ENCODE data around the gene CAPN13. TPM values are rescaled to one million over a fixed set of nuclear protein-coding genes. Genes with fewer than 3 reads are reported as not detected.

Gene CAPN13
- total RNA-seq, 1 experiment from 2014 or later, result not detected

DNA sequence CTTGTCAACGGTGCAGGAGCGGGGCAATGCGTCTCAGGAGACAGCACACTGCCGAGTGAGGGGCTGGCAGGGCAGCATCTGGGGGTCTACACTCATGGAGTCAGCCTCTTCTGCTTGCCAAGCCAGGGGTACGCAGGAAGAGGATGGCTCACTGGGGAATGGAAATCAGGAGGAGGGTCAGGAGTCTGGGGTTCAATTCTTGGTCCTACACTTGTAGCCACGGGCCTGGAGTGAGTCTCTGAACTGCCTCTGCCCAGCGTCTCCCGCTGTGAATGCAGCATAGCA, 70.0 kb downstream of the CAPN13 start:
- H3K27ac ChIP-seq (ENCODE audit: low read length), result no peak overlapping the region
- H3K9me3 ChIP-seq (ENCODE audit: low read length), result no peaks in the 10 kb centered on the region
- H4K20me1 ChIP-seq (ENCODE audit: insufficient read depth, low read depth, low read length), result no peaks in the 10 kb centered on the region
- H3K4me1 ChIP-seq (ENCODE audit: low read length), result no peaks in the 10 kb centered on the region
- DNase-seq, result no peak
- no peak overlapping the region for H3K9ac ChIP-seq (ENCODE audit: low read length)
- H3K36me3 ChIP-seq (ENCODE audit: insufficient read depth, low read length), result no peaks in the 10 kb centered on the region
- no peak overlapping the region for H3K4me2 ChIP-seq (ENCODE audit: low read depth, low read length, poor library complexity, severe bottlenecking)
- no peaks in the 10 kb centered on the region for H3K27me3 ChIP-seq (ENCODE audit: low read length)
- H3K4me3 ChIP-seq (ENCODE audit: low read length), result no peak overlapping the region
- no peaks in the 10 kb centered on the region for H3K79me2 ChIP-seq (ENCODE audit: low read length)
- no peak overlapping the region for H2AFZ ChIP-seq (ENCODE audit: low read length)
- no peaks in the 10 kb centered on the region for H3K9me2 ChIP-seq (replicated peaks; ENCODE audit: insufficient read depth, low read length)

GRCh38 chr2:30736461-30737325, 70.6 kb downstream of the CAPN13 start:
- no peaks in the 10 kb centered on the region for H3K4me1 ChIP-seq (ENCODE audit: low read length)
- no peak for DNase-seq
- H3K9ac ChIP-seq (ENCODE audit: low read length), result no peak overlapping the region
- no peaks in the 10 kb centered on the region for H3K36me3 ChIP-seq (ENCODE audit: insufficient read depth, low read length)
- H3K27me3 ChIP-seq (ENCODE audit: low read length), result no peaks in the 10 kb centered on the region
- H3K79me2 ChIP-seq (ENCODE audit: low read length), result no peaks in the 10 kb centered on the region
- H4K20me1 ChIP-seq (ENCODE audit: insufficient read depth, low read depth, low read length), result no peaks in the 10 kb centered on the region
- no peak overlapping the region for H3K27ac ChIP-seq (ENCODE audit: low read length)
- no peak overlapping the region for H2AFZ ChIP-seq (ENCODE audit: low read length)
- no peaks in the 10 kb centered on the region for H3K9me2 ChIP-seq (replicated peaks; ENCODE audit: insufficient read depth, low read length)
- no peaks in the 10 kb centered on the region for H3K9me3 ChIP-seq (ENCODE audit: low read length)
- no peak overlapping the region for H3K4me2 ChIP-seq (ENCODE audit: low read depth, low read length, poor library complexity, severe bottlenecking)
- no peak overlapping the region for H3K4me3 ChIP-seq (ENCODE audit: low read length)

GRCh38 chr2:30733876-30734520, 73.2 kb downstream of the CAPN13 start:
- no peak overlapping the region for H3K4me2 ChIP-seq (ENCODE audit: low read depth, low read length, poor library complexity, severe bottlenecking)
- no peak for DNase-seq
- H2AFZ ChIP-seq (ENCODE audit: low read length), result no peak overlapping the region
- H3K36me3 ChIP-seq (ENCODE audit: insufficient read depth, low read length), result no peaks in the 10 kb centered on the region
- H3K9me3 ChIP-seq (ENCODE audit: low read length), result no peaks in the 10 kb centered on the region
- H3K79me2 ChIP-seq (ENCODE audit: low read length), result no peaks in the 10 kb centered on the region
- H3K4me1 ChIP-seq (ENCODE audit: low read length), result no peaks in the 10 kb centered on the region
- no peaks in the 10 kb centered on the region for H3K27me3 ChIP-seq (ENCODE audit: low read length)
- no peaks in the 10 kb centered on the region for H3K9me2 ChIP-seq (replicated peaks; ENCODE audit: insufficient read depth, low read length)
- H3K9ac ChIP-seq (ENCODE audit: low read length), result no peak overlapping the region
- H3K4me3 ChIP-seq (ENCODE audit: low read length), result no peak overlapping the region
- H4K20me1 ChIP-seq (ENCODE audit: insufficient read depth, low read depth, low read length), result no peaks in the 10 kb centered on the region
- H3K27ac ChIP-seq (ENCODE audit: low read length), result no peak overlapping the region

GRCh38 chr2:30732876-30733275, 74.4 kb downstream of the CAPN13 start:
- Histone ChIP-seq H3K9me3 (ENCODE audit: low read length) (no peaks in the 10 kb centered on the region), H3K4me3 (ENCODE audit: low read length) (no peak overlapping the region)

DNA sequence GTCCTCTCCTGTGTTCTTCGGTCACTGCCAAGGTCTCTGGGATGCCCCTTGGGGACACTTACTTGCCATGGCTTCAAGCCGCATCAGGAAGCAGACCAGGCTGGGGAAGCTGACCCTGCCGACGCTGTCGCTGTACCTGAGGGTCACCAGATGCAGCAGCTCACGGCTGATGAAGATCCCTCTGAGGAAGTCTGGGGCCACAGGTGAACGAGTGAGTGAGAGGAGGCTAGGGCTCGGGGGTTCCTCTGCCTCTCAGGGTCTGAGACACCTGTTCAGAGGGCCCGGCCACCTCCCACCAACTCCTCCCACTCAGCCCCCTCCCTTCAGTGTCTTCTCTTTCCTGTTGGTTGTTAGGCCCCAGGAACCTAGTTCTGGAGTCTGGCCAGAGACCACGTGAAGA, 74.9 kb downstream of the CAPN13 start:
- Histone ChIP-seq H3K79me2 (ENCODE audit: low read length) (no peaks in the 10 kb centered on the region), H3K4me3 (ENCODE audit: low read length) (no peak overlapping the region), H3K9me2 (replicated peaks; ENCODE audit: insufficient read depth, low read length) (no peaks in the 10 kb centered on the region), H2AFZ (ENCODE audit: low read length) (no peak overlapping the region), H3K9me3 (ENCODE audit: low read length) (no peaks in the 10 kb centered on the region), H4K20me1 (ENCODE audit: insufficient read depth, low read depth, low read length) (no peaks in the 10 kb centered on the region), H3K27ac (ENCODE audit: low read length) (no peak overlapping the region), H3K36me3 (ENCODE audit: insufficient read depth, low read length) (no peaks in the 10 kb centered on the region), H3K27me3 (ENCODE audit: low read length) (no peaks in the 10 kb centered on the region), H3K4me1 (ENCODE audit: low read length) (no peaks in the 10 kb centered on the region), H3K9ac (ENCODE audit: low read length) (no peak overlapping the region), H3K4me2 (ENCODE audit: low read depth, low read length, poor library complexity, severe bottlenecking) (no peak overlapping the region)
- no peak for DNase-seq

More at GRCh38 chr2:30732876-30733275, 74.4 kb downstream of the CAPN13 start:
- Histone ChIP-seq H3K79me2 (ENCODE audit: low read length) (no peaks in the 10 kb centered on the region), H3K9ac (ENCODE audit: low read length) (no peak overlapping the region), H3K4me2 (ENCODE audit: low read depth, low read length, poor library complexity, severe bottlenecking) (no peak overlapping the region), H3K4me1 (ENCODE audit: low read length) (no peaks in the 10 kb centered on the region), H4K20me1 (ENCODE audit: insufficient read depth, low read depth, low read length) (no peaks in the 10 kb centered on the region), H3K27me3 (ENCODE audit: low read length) (no peaks in the 10 kb centered on the region), H2AFZ (ENCODE audit: low read length) (no peak overlapping the region), H3K9me2 (replicated peaks; ENCODE audit: insufficient read depth, low read length) (no peaks in the 10 kb centered on the region), H3K27ac (ENCODE audit: low read length) (no peak overlapping the region), H3K36me3 (ENCODE audit: insufficient read depth, low read length) (no peaks in the 10 kb centered on the region)
- no peak for DNase-seq

DNA sequence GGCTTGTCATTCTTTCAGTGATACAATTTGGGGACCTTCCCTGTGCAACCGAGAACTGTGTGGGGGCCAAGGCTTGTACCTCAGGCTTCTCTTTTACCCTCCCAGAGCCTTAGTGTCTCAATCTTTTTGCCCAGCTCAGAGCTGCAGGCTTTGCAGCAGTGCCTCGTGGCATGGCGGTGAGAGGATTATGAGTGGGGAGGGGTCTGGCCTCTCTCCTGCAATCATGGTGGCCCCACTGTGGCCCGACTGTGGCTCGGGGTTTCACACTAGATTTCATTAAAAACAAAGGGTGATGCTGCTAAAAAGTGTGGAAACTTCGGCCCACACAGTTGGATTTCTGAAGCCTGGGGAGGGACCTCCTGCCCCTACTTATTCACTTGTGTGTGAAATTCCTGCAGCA, 75.5 kb downstream of the CAPN13 start:
- no peaks in the 10 kb centered on the region for H4K20me1 ChIP-seq (ENCODE audit: insufficient read depth, low read depth, low read length)
- DNase-seq, result no peak
- H3K79me2 ChIP-seq (ENCODE audit: low read length), result no peaks in the 10 kb centered on the region
- no peak overlapping the region for H3K27ac ChIP-seq (ENCODE audit: low read length)
- no peak overlapping the region for H3K4me2 ChIP-seq (ENCODE audit: low read depth, low read length, poor library complexity, severe bottlenecking)
- no peaks in the 10 kb centered on the region for H3K9me2 ChIP-seq (replicated peaks; ENCODE audit: insufficient read depth, low read length)
- no peak overlapping the region for H3K4me3 ChIP-seq (ENCODE audit: low read length)
- H3K9me3 ChIP-seq (ENCODE audit: low read length), result no peaks in the 10 kb centered on the region
- H3K4me1 ChIP-seq (ENCODE audit: low read length), result no peaks in the 10 kb centered on the region
- H3K9ac ChIP-seq (ENCODE audit: low read length), result no peak overlapping the region
- no peaks in the 10 kb centered on the region for H3K27me3 ChIP-seq (ENCODE audit: low read length)
- H3K36me3 ChIP-seq (ENCODE audit: insufficient read depth, low read length), result no peaks in the 10 kb centered on the region
- no peak overlapping the region for H2AFZ ChIP-seq (ENCODE audit: low read length)

DNA sequence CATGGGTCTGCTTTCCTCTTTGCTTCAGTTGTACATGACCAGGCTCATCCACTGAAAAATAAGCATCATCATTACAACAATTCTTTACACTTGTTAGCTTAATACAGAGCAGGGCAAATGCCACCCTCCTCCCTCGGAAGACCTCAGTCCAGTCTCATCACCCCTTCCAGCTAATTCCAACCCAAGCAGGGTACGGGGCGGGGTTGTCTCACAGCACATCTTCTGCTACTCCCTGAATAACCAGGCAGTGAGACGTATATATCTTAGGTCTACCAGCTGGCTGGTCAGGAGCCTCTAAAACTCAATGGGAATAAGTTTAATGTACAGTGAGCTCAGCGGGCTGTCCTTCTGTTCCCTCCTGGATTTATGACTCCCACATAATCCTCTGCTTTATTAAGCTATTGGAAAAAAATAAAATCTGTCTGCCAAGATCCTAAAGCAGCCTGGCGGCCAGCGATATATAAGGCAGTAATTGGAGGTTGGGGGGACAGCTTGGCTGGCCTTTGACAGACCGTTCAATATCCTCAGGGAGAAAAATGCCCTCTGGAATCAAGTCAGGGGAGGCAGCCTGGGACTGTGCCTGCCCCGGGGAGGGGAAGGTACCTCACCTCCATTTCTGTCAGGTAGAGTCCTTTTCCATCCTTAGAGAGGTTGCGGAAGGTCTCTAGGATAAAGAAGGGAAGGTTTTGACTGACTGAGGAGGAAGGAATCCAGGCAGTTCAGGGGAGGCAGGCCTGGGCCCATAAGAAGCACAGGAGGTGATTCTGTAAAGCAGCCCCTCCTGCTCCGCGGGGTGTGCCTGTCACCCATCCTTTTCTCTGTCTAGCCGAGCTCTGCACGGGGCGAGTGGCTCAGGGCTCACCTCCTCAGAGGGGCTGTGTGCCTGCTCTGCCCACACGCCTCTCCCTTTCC, 76.3 kb downstream of the CAPN13 start:
- Histone ChIP-seq H3K27me3 (ENCODE audit: low read length) (no peaks in the 10 kb centered on the region), H3K4me2 (ENCODE audit: low read depth, low read length, poor library complexity, severe bottlenecking) (no peak overlapping the region), H3K4me3 (ENCODE audit: low read length) (no peak overlapping the region), H3K79me2 (ENCODE audit: low read length) (no peaks in the 10 kb centered on the region), H3K9me3 (ENCODE audit: low read length) (no peaks in the 10 kb centered on the region), H4K20me1 (ENCODE audit: insufficient read depth, low read depth, low read length) (no peaks in the 10 kb centered on the region), H3K27ac (ENCODE audit: low read length) (no peak overlapping the region), H3K9me2 (replicated peaks; ENCODE audit: insufficient read depth, low read length) (no peaks in the 10 kb centered on the region), H3K4me1 (ENCODE audit: low read length) (no peaks in the 10 kb centered on the region), H3K36me3 (ENCODE audit: insufficient read depth, low read length) (no peaks in the 10 kb centered on the region), H3K9ac (ENCODE audit: low read length) (no peak overlapping the region), H2AFZ (ENCODE audit: low read length) (no peak overlapping the region)
- DNase-seq, result no peak

- H4K20me1 ChIP-seq (ENCODE audit: insufficient read depth, low read depth, low read length), result no peaks in the 10 kb centered on the region
- H3K36me3 ChIP-seq (ENCODE audit: insufficient read depth, low read length), result no peaks in the 10 kb centered on the region
- H3K4me3 ChIP-seq (ENCODE audit: low read length), result no peak overlapping the region
- H3K79me2 ChIP-seq (ENCODE audit: low read length), result no peaks in the 10 kb centered on the region
- no peak overlapping the region for H3K27ac ChIP-seq (ENCODE audit: low read length)
- no peak overlapping the region for H3K4me2 ChIP-seq (ENCODE audit: low read depth, low read length, poor library complexity, severe bottlenecking)
- H3K9me3 ChIP-seq (ENCODE audit: low read length), result no peaks in the 10 kb centered on the region
- no peak overlapping the region for H2AFZ ChIP-seq (ENCODE audit: low read length)
- H3K27me3 ChIP-seq (ENCODE audit: low read length), result no peaks in the 10 kb centered on the region
- H3K4me1 ChIP-seq (ENCODE audit: low read length), result no peaks in the 10 kb centered on the region
- H3K9me2 ChIP-seq (replicated peaks; ENCODE audit: insufficient read depth, low read length), result no peaks in the 10 kb centered on the region
- no peak for DNase-seq
- H3K9ac ChIP-seq (ENCODE audit: low read length), result no peak overlapping the region
Observed at GRCh38 chr2:30729031-30729430, 78.2 kb downstream of the CAPN13 start.
